Cardiac septum (tissue), 1 donor: ENCODE data around the gene SH3TC1. TPM values are rescaled to one million over a fixed set of nuclear protein-coding genes. Genes with fewer than 3 reads are reported as not detected.

ENCODE experiments used
- DNase-seq: peaks from one replicate; pipeline ENCODE4 v3.0.0-alpha.2; 2020; ENCODE audit warnings: low spot score
- intact Hi-C: fragments of 100-400 bp; cut with DNase I; formaldehyde crosslinking; loops from one replicate; pipeline ENCODE4 v1.14.0; 2022
- total RNA-seq: library from RNA; stranded (reverse); fragmentation: NEBNext Ultra II Directional; extraction: Animal tissue kit (Norgen Biotek cat#: 25700); gene quantifications from one replicate; pipeline ENCODE4 v1.2.1, GENCODE V29; 2021
- donor health status: DM: no; HTN: no; CAD: no.

Gene SH3TC1
- total RNA-seq, 1 donor from 2014 or later: 16.5 TPM

GRCh38 chr4:8177552-8177951 lies 21.5 kb upstream of the SH3TC1 start:
- no peak for DNase-seq
- intact Hi-C loops: loop anchor here (2.0 to 5.0 kb wide), 2 partner anchors 15 to 65 kb away; no protein-coding TSS in a partner anchor

- intact Hi-C loops: loop anchor here (2.0 to 5.0 kb wide), 2 partner anchors 15 to 64 kb away; no protein-coding TSS in a partner anchor
- no peak for DNase-seq
These were observed 21.1 kb upstream of the SH3TC1 start for GRCh38 chr4:8177956-8178355.

GRCh38 chr4:8179074-8179473 lies 20.0 kb upstream of the SH3TC1 start:
- DNase-seq: no peak
- intact Hi-C loops: loop anchor here (5.0 kb wide), 1 partner anchor 63 kb away; no protein-coding TSS in a partner anchor

GRCh38 chr4:8179771-8180170 lies 19.3 kb upstream of the SH3TC1 start:
- intact Hi-C loops: loop anchor here (5.0 to 10.0 kb wide), 3 partner anchors 63 to 375 kb away; no protein-coding TSS in a partner anchor
- no peak for DNase-seq

DNA sequence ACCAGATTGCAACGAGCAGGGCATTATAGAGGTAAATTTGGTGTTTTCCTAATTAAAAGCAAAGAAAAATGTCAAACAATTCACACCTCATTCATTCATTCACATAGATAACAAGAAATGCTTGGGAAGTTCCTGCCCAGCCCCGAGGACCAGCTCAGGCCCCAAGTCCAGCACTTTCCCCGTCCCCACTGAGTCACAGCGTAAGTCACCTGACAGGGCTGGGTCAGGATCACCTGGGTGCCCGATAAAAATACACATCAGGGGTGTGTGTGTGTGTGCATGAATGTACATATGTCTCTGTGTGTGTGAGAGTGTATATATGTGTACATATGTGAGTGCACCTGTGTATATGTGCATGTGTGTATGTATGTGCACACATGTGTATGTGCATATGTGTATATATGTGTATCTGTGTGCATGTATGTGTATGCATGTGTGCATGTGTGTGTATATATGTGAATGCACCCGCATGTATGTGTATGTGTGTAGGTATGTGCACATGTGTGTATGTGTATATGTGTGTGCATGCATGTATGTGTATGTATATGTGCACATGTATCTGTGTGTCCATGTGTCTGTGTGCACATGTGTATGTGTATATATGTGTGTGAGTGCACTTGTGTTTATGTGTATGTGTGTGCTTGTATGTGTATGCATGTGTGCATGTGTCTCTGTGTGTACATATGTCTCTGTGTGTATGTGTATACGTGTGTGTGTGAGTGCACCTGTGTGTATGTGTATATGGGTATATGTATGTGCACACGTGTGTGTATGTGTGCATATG lies 18.6 kb upstream of the SH3TC1 start:
- intact Hi-C loops: loop anchor here (5.0 to 10.0 kb wide), 2 partner anchors 222 to 376 kb away; no protein-coding TSS in a partner anchor
- no peak for DNase-seq

DNA sequence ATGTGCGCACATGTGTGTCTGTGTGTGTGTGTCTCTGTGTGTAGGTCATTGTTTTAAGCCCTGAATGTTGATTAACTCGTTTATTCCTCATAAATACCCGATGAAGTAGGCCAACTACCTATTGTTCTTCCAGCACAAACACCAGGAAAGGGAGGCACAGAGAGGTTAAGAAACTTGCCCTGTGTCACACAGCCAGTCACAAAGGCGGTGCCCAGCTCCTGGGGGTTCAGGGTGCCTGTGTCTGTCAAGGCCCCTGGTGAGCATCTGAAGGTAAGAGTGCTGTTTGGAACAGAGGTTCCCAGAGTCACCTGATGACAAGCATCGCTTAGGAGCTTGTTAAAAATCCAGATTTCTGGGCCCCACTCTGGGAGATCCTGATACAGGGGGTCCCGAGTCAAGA lies 18.0 kb upstream of the SH3TC1 start:
- DNase-seq: no peak

GRCh38 chr4:8181844-8182243 lies 17.2 kb upstream of the SH3TC1 start:
- DNase-seq: no peak

More for the DNA sequence above, 18.0 kb upstream of the SH3TC1 start:
- intact Hi-C loops: loop anchor here (5.0 to 10.0 kb wide), 2 partner anchors 221 to 376 kb away; no protein-coding TSS in a partner anchor

DNA sequence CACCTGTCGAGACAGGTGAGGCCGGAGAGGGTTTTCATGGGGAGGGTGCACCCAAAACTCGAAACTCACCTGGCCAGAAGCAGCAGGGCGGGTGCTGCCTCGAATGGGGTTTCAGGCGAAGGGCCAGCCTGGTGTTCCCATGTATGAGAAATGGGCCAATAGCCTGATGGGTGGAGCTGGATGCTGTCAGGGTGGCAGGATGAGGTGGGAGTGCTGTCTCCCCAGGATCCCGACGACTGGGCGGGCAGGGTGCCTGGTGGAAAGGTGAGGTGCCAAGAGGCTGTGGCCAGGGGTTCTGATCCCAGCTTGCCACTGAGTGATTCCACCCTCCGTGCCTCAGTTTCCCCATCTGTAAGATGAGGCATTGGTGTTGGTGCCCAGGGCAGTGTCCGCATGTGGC lies 16.8 kb upstream of the SH3TC1 start:
- intact Hi-C loops: loop anchor here (5.0 to 10.0 kb wide), 2 partner anchors 220 to 377 kb away; no protein-coding TSS in a partner anchor
- DNase-seq: no peak

More at GRCh38 chr4:8181844-8182243, 17.2 kb upstream of the SH3TC1 start:
- intact Hi-C loops: loop anchor here (5.0 to 10.0 kb wide), 2 partner anchors 220 to 377 kb away; no protein-coding TSS in a partner anchor

DNA sequence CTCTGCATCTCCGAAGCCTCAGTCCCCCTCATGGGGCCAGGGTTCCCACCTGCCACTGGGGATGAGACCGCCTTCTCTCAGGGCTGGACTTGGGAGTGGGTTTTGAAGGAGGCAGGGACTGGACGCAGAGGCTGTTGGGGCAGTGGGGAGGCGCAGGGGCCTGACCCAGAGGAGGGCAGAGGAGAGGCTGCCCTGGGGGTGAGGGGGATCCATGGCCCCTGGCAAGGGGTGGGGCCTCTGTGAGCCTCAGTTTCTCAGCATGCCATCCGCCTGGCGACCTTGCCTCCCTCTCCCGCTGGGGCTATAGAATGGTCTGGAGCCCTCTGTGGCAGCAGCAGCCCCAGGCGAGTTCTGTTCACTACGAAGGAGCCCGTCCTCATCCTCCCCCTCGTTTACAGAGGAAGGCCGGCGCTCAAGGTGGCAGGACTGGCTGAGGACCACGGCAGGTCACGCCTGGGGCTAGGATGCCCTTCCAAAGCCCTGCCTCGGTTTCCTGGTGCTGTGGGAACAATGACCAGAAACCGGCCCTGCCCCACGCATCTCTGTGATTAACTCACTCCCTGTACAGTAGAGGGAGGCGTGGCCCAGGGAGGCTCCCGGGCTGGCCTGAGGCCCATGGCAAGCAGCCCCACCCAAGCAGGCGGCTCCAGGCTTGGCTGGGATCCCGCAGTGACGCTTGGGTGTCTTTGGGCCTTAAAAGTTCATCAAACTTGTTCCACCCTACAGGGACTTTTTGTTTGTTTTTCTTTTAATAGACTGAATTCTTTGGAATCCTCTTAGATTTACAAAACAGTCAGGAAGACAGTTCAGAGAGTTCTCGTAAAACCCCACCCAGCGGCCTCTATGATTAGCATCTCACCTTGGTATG lies 16.0 kb upstream of the SH3TC1 start:
- intact Hi-C loops: loop anchor here (1.0 to 10.0 kb wide), 3 partner anchors 8 to 378 kb away; no protein-coding TSS in a partner anchor
- DNase-seq: peak; percentile 93

DNA sequence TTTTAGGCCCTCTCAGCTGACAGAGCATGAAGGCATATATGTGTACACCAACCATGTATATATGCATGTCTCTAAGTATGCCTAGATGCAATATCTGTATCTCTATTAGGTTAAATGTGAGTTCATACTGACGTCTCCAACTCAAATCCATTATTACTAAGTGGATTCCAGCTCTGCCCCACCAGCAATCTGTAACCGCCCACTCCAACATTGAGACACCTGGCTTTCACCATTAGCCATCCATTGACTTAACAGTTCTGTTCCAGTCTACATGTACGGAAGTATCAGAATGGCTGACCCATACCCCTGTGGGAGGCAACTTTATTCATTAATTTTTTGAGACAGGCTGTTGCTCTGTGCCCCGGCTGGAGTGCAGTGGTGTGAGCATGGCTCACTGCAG lies 15.0 kb upstream of the SH3TC1 start:
- intact Hi-C loops: loop anchor here (5.0 to 10.0 kb wide), 2 partner anchors 218 to 379 kb away; no protein-coding TSS in a partner anchor

GRCh38 chr4:8185295-8185694 lies 13.8 kb upstream of the SH3TC1 start:
- DNase-seq: no peak
- intact Hi-C loops: loop anchor here (10.0 kb wide), 1 partner anchor 380 kb away; no protein-coding TSS in a partner anchor

More for the DNA sequence above, 15.0 kb upstream of the SH3TC1 start:
- no peak for DNase-seq

DNA sequence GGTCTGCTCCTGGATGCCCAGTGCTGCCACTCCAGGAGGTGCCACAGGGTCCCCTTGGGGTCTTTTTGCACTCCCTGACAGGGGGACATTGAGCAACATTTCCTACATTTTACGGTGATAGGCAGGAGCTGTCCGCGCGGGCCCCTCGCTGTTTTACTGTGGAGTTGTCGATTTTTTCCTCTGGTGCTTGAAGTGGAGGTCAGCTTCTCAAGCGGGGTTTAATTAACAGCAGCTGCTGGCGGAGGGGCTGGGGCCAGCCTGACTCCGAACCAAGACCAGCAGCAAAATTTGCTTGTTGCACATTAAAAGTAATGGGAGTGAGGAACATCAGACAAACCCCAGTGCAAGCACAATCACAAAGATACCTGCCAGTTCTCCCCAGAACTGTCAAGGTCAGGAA lies 13.2 kb upstream of the SH3TC1 start:
- intact Hi-C loops: loop anchor here (10.0 kb wide), 1 partner anchor 381 kb away; no protein-coding TSS in a partner anchor
- no peak for DNase-seq

- intact Hi-C loops: loop anchor here (2.0 to 10.0 kb wide), 2 partner anchors 45 to 383 kb away; no protein-coding TSS in a partner anchor
- no peak for DNase-seq
These were observed 11.0 kb upstream of the SH3TC1 start for GRCh38 chr4:8188085-8188484.

DNA sequence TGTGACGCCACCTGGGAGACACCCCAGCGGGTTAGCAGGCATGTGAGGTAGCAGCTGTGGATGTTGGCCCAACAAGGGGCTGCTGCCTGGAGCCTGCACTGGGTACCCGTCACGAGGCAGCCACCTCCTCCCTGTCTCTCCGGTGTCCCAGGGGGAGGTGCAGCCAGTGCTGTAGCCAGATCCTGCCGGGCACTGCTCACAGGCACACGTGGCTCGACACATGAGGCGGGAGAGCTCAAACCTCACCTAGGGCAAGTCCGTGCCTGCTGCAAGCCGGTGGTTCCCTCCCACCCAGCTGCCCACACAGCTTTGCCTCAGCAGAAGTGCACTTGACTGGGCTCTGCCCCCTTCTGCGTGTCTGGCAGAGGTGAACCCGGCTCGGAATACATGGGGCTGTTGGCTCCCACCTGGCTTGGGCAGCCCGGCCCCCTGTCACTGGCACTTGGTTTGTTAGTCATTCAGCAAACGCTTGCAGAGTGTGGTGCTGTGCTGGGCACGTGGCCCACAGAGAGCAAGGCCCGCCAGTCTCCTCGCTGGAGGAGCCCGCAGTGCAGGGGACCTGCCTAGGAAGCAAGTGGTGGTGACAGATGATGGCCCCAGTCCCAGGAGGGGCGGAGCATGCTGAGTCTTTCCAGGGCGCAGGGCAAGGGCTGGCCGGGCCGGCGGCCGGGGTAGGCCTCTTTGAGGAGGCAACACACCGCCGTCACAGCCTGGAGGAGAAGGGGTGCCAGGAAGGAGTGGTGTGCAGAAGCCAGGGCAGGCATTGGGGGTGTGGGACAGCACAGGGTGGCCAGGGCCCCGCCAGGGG lies 10.1 kb upstream of the SH3TC1 start:
- peak; percentile 92 for DNase-seq
- intact Hi-C loops: loop anchor here (2.0 to 10.0 kb wide), 2 partner anchors 46 to 384 kb away; no protein-coding TSS in a partner anchor

- no peak for DNase-seq
- intact Hi-C loops: loop anchor here (2.0 to 10.0 kb wide), 2 partner anchors 47 to 385 kb away; no protein-coding TSS in a partner anchor
These were observed 9.3 kb upstream of the SH3TC1 start for GRCh38 chr4:8189551-8190466.

GRCh38 chr4:8191136-8191747 lies 7.8 kb upstream of the SH3TC1 start:
- DNase-seq: peak; percentile 91
- intact Hi-C loops: loop anchor here (1.0 kb wide), 1 partner anchor 8 kb away; no protein-coding TSS in a partner anchor
